Nephron (organoid): ENCODE results near the gene TPD52L1.

Experiments
- H3K27ac Mint-ChIP-seq, 3 experiments: 2 replicates each; pipeline ENCODE4 v1.8.0; 2020; ENCODE audit warnings: mixed read lengths in 3 of 3, mild to moderate bottlenecking in 2 of 3, moderate library complexity in 1 of 3
- H3K27me3 Mint-ChIP-seq: 2 replicates; pipeline ENCODE4 v1.8.0; 2021; ENCODE audit warnings: low read depth, mild to moderate bottlenecking, moderate library complexity, mixed read lengths
- H3K36me3 Mint-ChIP-seq: 2 replicates; pipeline ENCODE4 v1.8.0; 2020; ENCODE audit warnings: low read depth, mixed read lengths
- H3K4me1 Mint-ChIP-seq: 2 replicates; pipeline ENCODE4 v1.8.0; 2020; ENCODE audit warnings: mixed read lengths
- H3K4me3 Mint-ChIP-seq, 3 experiments: 2 replicates each; pipeline ENCODE4 v1.8.0; 2020; ENCODE audit warnings: mild to moderate bottlenecking in 3 of 3, mixed read lengths in 3 of 3, moderate library complexity in 2 of 3
- H3K9me3 Mint-ChIP-seq: 2 replicates; pipeline ENCODE4 v1.8.0; 2020; ENCODE audit warnings: mixed read lengths
- TF ChIP-seq, protein P1 (sequence below), 3 experiments: fragments of 200-600 bp; sonication (generic); IDR thresholded peaks; one replicate each; pipeline ENCODE4 v1.5.0; 2021; ENCODE audit warnings: antibody characterized with exemption in 3 of 3; ENCODE audit not compliant: unreplicated experiment in 3 of 3

TPD52L1 gene

DNA sequence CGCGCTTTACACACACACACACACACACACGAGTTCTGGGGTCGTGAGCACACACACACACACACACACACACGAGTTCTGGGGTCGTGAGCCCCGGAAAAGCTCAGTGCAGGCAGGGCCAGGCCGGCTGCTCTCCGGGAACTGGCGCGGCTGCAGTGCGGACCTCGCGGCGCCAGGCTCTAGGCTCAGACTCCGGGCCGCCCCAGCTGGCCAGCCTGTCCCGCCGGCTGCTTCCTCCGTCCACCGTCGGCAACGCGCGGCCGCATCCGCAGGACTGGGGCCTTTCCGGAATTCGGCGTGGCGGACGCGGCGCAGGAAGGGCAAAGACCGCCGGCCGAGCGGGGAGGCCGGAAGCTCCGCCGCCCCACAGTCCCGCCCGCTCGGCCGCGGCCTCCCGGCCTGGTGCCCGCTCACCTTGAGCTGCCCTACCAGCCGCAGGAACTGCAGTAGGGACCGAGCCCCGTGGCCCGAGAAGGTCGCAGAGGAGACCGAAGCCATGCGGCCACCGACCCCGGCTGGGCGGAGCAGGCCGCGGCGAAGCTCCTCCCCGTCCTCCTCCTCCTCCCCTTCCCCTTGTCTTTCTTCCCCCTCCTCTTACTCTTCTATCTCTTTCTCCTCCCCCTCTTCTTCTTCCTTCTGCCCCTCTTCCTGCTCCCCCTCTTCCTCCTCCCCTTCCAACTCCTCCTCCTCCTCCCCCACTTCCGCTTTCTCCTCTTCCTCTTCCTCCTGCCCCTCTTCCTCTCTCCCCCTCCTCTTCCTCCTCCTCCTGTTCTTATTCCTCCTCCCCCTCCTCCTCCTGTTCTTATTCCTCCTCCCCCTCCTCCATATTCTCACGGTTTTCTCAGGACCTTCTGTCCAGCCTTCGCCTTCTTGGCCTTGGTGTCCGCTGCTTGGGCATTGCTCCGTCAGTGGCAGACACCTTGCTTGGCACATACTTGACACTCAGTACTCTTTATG, 148.1 kb downstream of the TPD52L1 start, which contains the start of gene HDDC2:
Gene HDDC2 (minus strand): TSS at position 533 of the 957 bp plus-strand sequence. CDS start 35 bp downstream, at position 498.
- Mint-ChIP-seq H3K4me3 (peak within 1 kb of the TSS; percentile 89 to 98 (median 92)), H3K27me3 (no peaks in the 10 kb centered on the region), H3K27ac (peak within 1 kb of the TSS; percentile 90 to 97 (median 96)), H3K4me1 (peaks cover 29% of the 10 kb centered on the region), H3K36me3 (peaks cover 34% of the 10 kb centered on the region), H3K9me3 (peaks cover 2% of the 10 kb centered on the region)
- TF ChIP-seq, protein P1, sequence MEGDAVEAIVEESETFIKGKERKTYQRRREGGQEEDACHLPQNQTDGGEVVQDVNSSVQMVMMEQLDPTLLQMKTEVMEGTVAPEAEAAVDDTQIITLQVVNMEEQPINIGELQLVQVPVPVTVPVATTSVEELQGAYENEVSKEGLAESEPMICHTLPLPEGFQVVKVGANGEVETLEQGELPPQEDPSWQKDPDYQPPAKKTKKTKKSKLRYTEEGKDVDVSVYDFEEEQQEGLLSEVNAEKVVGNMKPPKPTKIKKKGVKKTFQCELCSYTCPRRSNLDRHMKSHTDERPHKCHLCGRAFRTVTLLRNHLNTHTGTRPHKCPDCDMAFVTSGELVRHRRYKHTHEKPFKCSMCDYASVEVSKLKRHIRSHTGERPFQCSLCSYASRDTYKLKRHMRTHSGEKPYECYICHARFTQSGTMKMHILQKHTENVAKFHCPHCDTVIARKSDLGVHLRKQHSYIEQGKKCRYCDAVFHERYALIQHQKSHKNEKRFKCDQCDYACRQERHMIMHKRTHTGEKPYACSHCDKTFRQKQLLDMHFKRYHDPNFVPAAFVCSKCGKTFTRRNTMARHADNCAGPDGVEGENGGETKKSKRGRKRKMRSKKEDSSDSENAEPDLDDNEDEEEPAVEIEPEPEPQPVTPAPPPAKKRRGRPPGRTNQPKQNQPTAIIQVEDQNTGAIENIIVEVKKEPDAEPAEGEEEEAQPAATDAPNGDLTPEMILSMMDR (IDR thresholded peaks at IDR 0.05; ENCODE audit: unreplicated experiment in 3 of 3) = no peak

DNA sequence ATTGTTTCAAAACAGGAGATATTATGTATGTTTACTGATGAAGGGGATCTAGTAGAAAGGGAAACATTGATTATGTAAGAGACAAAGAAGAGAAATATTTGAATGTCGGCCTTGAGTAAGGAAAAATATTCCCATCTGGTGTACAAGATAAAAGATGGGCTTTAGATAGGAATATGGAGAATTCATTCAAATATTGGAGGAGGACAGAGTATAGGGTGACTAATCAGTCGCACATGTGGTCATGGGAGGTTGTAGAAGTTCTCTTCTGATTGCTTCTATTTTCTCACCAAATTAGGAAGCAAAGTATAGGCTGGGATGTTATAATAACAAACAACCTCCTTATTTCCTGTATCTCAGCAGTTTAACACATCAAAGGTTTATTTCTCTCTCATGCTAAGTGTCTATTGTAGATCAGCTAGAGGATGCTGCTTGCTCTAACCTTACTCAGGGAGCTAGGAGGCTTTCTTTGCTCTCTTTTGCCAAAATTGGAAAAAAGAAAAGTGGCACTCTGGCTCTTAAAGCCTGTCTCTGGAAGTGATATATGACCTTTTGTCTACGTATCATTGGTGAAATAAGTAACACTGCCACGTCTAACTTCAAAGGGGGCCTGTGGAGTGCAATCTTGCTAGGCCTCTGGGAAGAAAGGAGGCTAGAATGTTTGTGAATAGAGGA, 149.4 kb downstream of the TPD52L1 start:
- peaks cover 23% of the 10 kb centered on the region for H3K4me1 Mint-ChIP-seq
- H3K27ac Mint-ChIP-seq = peak overlapping the region; percentile 42 to 86 (median 42)

DNA sequence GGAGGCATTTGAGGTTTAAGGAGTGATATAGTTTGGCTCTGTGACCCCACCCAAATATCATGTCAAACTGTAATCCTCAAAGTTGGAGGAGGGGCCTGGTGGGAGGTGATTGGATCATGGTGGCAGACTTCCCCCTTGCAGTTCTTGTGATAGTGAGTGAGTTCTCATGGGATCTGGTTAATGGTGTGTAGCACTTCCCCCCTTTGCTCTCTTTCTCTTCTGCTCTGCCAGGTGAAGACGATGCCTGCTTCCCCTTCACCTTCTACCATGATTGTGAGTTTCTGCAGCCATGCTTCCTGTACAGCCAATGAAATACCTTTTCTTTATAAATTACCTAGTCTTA, 149.9 kb downstream of the TPD52L1 start:
- H3K9me3 Mint-ChIP-seq = peaks cover 2% of the 10 kb centered on the region
- TF ChIP-seq, protein P1 (IDR thresholded peaks at IDR 0.05; ENCODE audit: unreplicated experiment in 3 of 3) = no peak
- peak overlapping the region; percentile 42 to 86 (median 42) for H3K27ac Mint-ChIP-seq
- peaks cover 20% of the 10 kb centered on the region for H3K36me3 Mint-ChIP-seq
- H3K4me3 Mint-ChIP-seq = peak overlapping the region; percentile 88 to 92 (median 89)
- no peaks in the 10 kb centered on the region for H3K27me3 Mint-ChIP-seq
- H3K4me1 Mint-ChIP-seq = peaks cover 19% of the 10 kb centered on the region

More for the DNA sequence above, 149.4 kb downstream of the TPD52L1 start:
- Mint-ChIP-seq H3K9me3 (peaks cover 2% of the 10 kb centered on the region), H3K4me3 (peak overlapping the region; percentile 88 to 92 (median 89)), H3K36me3 (peaks cover 24% of the 10 kb centered on the region), H3K27me3 (no peaks in the 10 kb centered on the region)
- TF ChIP-seq, protein P1 (IDR thresholded peaks at IDR 0.05; ENCODE audit: unreplicated experiment in 3 of 3) = no peak

DNA sequence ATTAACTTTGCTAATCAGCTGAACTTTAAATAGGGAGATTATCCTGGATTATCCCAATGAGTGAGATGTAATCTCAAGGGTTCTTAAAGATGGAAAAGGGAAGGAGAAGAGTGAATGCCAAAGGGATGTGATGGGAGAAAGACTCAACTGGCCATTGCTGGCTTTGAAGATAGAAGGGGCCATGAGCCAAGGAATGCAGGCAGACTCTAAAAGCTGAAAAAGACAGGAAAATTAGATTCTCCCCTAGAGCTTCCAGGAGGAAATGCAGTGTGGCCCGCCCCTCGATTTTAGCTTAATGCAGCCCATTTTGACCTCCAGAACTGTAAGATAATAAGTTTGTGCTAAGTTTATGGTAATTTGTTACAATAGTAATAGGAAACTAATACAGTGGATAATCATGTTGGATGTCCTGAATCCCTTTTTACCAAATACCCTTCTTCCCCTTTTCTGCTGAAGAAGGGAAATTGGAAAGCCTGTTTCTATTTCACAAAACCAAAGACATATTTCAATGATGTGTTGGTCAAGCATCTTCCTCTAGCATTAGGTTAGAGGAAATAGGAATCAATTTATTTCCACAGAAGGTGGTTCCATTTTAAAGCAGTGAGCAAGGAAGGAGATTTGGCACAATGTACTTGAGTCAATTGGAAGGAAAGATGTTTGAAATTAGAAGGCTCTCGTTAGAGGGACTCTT, 151.5 kb downstream of the TPD52L1 start:
- TF ChIP-seq, protein P1 (IDR thresholded peaks at IDR 0.05; ENCODE audit: unreplicated experiment in 3 of 3) = no peak

DNA sequence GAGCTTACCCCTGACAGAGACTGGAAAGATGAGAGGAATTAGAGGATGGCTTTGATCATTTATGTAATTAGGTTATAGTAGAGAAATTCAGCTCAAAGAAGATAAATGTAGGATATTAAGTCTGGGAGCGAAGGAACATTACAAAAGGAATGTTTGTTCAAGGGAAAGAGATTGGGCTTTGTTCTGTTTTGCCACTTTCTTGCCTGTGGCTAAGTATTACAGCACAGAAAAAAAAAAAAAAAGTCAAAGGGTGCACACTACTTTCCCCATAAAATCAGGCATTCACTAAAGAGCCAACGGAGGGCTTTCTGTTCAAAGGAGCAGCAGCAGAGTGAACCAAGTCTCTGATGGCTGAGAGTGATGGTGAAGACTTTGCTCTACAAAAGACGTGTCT, 153.2 kb downstream of the TPD52L1 start:
- H3K4me3 Mint-ChIP-seq = no peak overlapping the region
- peaks cover 2% of the 10 kb centered on the region for H3K9me3 Mint-ChIP-seq
- no peaks in the 10 kb centered on the region for H3K27me3 Mint-ChIP-seq
- H3K36me3 Mint-ChIP-seq = no peaks in the 10 kb centered on the region
- H3K27ac Mint-ChIP-seq = no peak overlapping the region
- TF ChIP-seq, protein P1 (IDR thresholded peaks at IDR 0.05; ENCODE audit: unreplicated experiment in 3 of 3) = no peak
- H3K4me1 Mint-ChIP-seq = no peaks in the 10 kb centered on the region

More for the DNA sequence above, 151.5 kb downstream of the TPD52L1 start:
- Mint-ChIP-seq H3K27ac (no peak overlapping the region), H3K4me3 (no peak overlapping the region), H3K4me1 (peaks cover 9% of the 10 kb centered on the region), H3K9me3 (peaks cover 2% of the 10 kb centered on the region), H3K36me3 (peaks cover 6% of the 10 kb centered on the region), H3K27me3 (no peaks in the 10 kb centered on the region)
